SU-DHL-6 (cell line): ENCODE measurements around the gene LIN7B.

ENCODE experiments used
- CTCF ChIP-seq: fragments of 200-600 bp; sonication (generic); IDR thresholded peaks from one replicate; pipeline ENCODE4 v1.5.1; 2017; ENCODE audit warnings: antibody characterized with exemption, mild to moderate bottlenecking, low read length, moderate library complexity; ENCODE audit not compliant: insufficient read depth, poor library complexity, severe bottlenecking
- EZH2phosphoT487 ChIP-seq: fragments of 200-600 bp; sonication (generic), shearing (Covaris generic); conservative IDR thresholded peaks from 2 replicates; pipeline ENCODE4 v1.6.1; 2018; ENCODE audit warnings: mild to moderate bottlenecking, antibody characterized with exemption, low read length, moderate library complexity, mixed read lengths

- TF ChIP-seq CTCF (no peak), EZH2phosphoT487 (no peak)
Measured at GRCh38 chr19:49084206-49085019, 29.8 kb upstream of the LIN7B start.
